Suppressor macrophage (primary cell): ENCODE results near the gene GRIK5.
A peak's percentile ranks its signal among the peaks of the same experiment; 100 is the strongest.
"Not testable (repeated sequence)": the region's sequence is repeated elsewhere in the genome, so short reads cannot be mapped to it uniquely, and the experiment has no call there.

ENCODE experiments used
- DNase-seq, 4 experiments: peaks; one replicate each; pipeline ENCODE4 v3.0.0-alpha.2; 2020 to 2022

The GRIK5 gene

GRCh38 chr19:42042455-42043170 lies 27.4 kb downstream of the GRIK5 start:
- no peak for DNase-seq

GRCh38 chr19:42040491-42040890 lies 29.5 kb downstream of the GRIK5 start:
- DNase-seq, result not testable (repeated sequence)

DNA sequence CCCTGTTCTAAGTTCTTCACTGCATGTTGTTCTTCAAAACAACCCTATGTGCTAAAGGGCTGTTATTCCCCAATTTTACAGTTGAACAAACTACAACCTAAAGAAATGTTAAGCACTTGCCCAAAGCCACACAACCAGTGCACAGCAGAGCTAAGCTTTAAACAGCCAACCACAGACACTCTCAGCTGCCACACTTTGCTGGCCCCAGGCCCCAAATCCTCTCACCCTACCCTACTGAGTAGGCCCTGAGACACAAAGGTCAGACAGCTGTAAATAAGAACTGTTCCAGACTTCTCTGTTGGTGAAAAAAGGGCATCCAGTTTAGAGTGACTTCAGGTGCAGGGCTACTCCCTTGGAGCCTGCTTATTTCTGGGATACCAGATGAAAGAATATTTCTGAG lies 30.0 kb downstream of the GRIK5 start:
- DNase-seq, result no peak

DNA sequence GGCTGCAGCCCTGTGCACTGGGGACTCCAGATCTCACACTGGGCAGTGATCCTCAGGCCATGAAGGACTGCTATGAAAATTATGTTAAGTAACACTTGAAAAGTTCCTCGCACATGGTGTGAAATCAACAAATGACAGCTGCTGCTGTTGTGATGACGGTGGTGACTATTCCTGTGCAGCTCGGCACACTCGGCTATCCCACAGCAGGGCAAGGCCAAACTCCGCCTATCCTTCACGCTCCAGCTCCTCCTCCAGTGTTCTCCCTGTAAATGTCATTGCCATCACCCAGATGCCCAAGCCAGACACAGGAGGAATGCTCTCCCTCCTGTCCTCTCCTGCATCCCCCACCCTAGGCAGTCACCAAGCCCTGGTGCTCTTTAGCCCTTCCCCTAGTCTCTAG lies 31.3 kb downstream of the GRIK5 start:
- no peak for DNase-seq

GRCh38 chr19:42037649-42038048 lies 32.4 kb downstream of the GRIK5 start:
- DNase-seq, result no peak

- peak; percentile 58 to 75 (median 68) for DNase-seq
Measured at GRCh38 chr19:42034640-42035391, 35.2 kb downstream of the GRIK5 start.

GRCh38 chr19:42033413-42033812 lies 36.6 kb downstream of the GRIK5 start:
- no peak for DNase-seq

DNA sequence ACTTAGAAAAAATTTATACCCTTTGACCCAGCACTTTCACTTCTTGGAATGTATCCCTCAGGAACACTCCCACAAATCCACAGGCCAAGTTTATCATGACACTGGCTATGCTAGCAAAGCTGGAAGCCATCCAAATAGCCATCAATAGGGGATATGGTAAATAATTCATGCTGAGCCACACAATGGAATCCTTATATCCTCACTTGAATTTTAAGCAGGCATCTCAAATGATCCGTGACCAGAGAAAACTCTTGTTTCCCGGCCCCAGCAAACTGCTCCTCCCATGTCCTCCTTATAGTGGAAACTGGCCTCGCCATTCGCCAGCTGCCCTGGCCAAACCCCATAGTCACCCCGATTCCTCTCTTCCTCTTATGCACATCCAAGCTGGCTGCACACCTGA lies 37.6 kb downstream of the GRIK5 start:
- DNase-seq, result no peak

DNA sequence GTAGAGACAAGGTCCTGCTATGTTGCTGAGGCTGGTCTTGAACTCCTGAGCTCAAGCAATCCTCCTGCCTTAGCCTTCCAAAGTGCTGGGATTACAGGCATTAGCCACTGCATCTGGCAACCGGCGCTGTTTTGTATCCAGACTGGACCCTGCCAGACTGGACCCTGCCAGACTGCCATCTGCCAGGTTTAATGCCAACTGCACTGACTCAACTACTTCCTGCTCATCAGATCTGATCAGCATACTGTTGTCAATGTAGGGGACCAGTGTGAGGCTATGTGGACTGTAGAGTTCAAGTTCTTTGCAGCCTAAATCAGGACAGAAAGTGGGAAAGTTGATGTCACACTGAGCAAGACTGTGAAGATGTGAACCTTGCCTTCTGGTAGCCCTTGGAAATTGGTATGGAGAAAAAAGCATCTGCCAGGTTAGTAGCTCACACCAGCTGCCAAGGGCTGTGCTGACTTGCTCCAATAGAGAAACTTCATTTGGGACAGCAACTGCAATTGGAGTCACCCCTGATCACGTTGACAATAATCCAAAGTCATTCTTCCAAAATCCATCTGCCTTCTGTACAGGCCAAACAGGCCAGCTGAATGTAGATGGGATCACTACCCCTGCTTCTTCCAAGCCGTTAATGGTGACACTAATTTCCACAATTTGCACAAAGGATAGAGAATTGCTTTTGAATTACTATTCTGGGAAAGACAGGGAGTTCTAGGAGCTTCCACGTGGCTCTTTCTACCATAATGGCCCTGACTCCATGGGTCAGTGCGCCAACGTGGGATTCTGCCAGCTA lies 39.2 kb downstream of the GRIK5 start:
- no peak for DNase-seq

DNA sequence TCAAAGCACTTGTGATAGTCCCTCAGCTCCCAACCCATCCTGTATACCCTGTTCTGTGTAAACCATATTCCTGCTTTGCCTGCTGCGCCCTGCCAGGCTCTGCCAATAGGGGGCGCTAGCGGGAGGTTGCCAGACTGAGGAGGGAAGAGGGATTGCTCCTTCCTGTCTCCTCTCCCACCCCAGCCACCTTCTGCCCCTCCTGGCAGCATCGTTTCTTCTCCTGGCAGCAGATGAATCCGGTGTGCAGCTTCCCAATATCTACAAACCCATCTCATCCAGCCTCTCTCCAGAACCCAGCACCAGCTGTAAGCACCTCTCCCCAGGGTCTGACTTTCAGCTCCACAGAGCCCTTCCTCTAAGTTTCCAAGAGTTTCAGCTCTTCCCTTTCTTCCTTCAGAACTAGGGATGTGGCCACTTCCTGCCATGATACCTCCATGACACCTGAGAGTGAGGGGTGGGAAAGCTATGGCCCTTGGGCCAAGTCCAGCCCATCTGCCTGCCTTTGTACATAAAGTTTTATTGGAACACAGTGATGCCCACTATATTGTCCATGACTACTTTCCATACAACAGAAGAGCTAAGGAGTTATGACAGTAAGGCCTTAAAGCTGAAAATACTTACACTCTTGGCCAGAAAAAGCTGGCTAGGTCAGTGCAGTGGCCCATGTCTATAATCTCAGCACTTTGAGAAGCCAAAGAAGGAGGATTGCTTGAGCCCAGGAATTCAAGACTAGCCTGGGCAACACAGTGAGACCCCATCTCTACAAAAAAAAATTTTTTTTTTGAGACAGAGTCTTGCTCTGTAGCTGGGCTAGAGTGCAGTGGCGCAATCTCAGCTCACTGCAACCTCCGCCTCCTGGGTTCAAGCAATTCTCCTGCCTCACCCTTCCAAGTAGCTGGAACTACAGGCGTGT lies 41.4 kb downstream of the GRIK5 start:
- DNase-seq, result peak; percentile 11 to 44 (median 16)

DNA sequence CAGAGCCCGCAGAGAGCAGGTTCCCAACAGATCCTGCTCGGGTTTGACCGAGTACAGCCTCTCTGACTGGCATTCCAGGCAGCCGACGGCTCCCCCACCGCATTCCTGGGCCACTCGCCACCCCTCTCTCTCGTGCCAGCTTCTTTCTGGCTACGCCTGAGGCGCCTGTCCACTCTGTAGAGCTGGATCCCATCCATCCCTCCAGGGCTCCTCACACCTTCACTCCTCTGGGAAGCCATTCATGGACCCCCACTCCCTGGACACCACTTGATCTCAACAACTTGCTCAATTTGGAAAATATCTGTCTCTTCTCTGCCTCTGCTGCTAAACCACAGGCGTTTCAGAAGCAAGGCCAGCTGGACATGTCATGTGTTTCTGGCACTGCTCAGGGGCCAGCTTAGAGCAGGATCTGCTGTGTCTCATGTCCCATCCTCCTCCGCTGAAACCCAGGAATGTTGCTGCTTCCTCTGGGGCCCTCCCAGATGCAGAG lies 45.3 kb downstream of the GRIK5 start:
- no peak for DNase-seq

DNA sequence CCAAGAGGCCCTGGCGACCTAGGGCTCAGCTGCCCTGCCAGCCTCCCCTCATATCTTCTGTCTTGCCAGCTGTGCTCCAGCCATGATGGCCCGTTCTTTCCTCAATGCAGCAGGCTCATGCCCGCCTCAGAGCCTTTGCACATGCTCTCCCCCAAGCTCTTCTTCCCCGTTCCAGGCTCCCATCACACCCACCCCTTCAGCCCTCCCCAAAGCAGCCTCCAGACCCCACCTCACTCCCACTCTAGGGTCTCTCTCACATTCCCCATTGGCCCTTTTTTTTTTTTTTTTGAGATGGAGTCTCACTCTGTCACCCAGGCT lies 46.1 kb downstream of the GRIK5 start:
- no peak for DNase-seq

DNA sequence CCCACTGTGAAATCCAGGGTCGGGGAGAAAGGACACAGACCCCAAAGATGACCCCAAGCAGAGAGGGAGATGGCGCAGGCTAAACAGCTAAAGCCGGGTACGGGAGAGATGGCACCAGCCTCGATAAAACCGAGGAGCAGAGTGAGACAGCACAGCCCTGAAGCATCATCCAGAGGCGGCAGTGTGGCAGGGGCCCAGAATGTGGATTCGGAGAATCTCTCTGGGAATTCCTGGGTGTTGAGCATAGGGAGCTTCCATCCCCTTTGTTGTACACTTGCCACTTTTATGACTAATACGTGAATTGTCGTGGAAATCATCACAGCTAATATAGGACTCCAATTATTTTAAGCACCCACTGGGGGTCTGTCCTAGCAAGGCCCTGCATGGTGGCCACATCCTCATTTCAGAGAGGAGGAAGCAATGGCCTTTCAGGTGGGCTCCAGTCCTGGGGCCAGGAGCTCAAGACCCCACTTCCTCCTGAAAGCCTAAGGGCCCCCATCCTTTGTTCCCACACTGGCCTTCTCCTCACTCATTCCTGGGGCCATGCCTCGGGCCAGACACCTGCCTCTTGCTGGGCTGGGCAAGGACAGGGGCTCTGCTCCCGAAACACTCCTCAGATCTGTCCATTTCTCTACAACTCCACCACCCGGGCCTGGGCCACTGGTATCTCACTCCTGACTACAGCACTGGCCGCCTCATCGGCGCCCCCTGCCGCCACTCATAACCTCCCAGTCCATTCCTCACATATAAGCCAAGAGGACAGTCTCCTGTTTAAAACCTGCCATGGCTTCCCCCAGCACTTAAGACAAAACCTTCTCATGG lies 46.7 kb downstream of the GRIK5 start:
- peak; percentile 8 to 42 (median 16) for DNase-seq

DNA sequence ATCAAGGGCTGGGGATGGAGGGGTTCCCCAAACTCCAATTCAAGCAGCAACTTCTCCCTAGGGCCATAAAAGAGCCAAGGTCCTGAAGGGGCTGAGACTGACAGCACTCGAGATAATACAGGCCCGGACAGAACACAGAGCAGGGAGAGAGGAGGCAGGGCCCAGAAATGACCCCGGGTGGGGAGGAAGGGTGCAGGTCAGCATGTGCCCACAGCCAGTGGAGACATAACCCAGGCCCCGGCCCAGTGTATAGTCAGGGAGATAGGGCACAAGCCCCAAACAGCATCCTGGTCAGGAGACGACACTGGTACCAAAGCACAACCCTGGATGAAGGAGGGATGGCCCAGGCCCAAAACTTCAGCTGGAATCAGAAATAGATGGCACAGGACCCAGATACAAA lies 47.4 kb downstream of the GRIK5 start:
- no peak for DNase-seq

GRCh38 chr19:42021185-42021584 lies 48.8 kb downstream of the GRIK5 start:
- no peak for DNase-seq

- DNase-seq, result no peak
Measured at GRCh38 chr19:42018503-42019193, 51.4 kb downstream of the GRIK5 start.

DNA sequence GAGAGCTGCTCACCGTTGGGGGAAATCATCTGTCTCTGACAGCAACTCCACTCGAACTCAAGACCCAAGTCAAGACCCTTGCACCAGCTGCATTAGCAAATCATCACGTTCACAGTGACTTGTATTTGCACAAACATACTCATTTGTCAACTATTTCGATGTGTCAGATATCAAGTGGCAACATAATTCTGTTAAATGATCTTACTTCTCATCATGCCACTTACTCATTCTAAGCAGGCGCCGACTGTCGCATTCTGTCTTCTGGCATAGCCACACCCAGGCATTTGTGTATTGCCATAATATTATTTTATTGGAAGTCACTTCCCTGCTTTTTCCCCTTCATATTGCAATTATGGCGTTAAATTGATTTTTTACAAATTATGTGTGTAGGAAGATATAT lies 53.0 kb downstream of the GRIK5 start:
- DNase-seq, result no peak

DNA sequence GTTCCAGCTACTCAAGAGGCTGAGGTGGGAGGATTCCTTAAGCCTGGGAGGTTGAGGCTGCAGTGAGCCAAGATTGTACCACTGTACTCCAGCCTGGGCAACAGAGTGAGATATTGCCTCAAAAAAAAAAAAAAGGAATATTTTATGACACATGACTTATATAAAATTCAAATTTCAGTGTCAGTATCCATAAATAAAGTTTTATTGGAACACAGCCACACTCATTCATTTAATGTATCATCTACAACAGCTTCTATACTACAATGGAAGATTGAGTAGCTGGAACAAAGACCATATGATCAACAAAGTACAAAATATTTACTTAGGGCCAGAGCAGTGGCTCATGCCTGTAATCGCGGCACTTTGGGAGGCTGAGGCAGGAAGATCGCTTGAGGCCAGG lies 57.3 kb downstream of the GRIK5 start:
- DNase-seq, result not testable (repeated sequence)

DNA sequence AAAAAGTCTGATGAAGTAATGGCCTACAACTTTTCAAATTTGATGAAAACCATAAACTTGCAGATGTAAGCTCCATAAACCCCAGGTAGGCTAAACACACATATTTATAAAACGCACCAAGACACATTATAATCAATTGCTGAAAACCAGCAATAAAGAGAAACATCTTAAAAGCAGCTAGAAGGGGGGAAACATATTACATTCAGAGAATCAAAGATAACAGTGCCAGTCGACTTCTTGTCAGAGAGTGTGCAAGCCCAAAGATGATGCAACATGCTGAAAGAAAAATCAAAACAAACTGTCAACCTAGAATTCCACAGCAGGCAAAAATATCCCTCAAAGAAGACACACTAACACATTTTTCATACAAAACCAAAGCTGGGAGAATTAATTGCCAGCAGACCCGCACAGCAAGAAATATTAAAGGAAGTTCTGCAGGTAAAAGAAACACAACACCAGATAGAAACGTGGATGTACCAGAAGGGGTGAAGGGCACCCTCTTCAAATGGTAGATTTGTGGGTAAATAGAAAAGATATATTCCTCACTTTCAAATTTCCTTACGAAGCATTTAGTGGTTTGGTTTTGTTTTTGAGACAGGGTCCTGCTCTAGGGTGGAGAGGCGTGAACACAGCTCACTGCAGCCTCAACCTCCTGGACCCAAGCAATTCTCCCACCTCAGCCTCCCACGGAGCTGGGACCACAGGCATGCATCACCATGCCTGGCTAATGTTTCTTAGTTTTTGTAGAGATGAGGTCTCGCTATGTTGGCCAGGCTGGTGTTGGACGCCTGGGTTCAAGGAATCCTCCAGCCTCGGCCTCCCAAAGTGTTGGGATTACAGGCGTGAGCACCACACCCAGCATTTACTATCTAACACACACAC lies 59.5 kb downstream of the GRIK5 start:
- no peak for DNase-seq

GRCh38 chr19:42006569-42006968 lies 63.4 kb downstream of the GRIK5 start:
- no peak for DNase-seq
